AG04450 (cell line): ENCODE measurements around the gene CACNA1C. TPM values are rescaled to one million over a fixed set of nuclear protein-coding genes. Genes with fewer than 3 reads are reported as not detected.

Source experiments
- CTCF ChIA-PET: fragments of 300-600, 350-600 bp; formaldehyde crosslinking; extraction: SDS; loops from one replicate; lab custom pipeline; 2022; ENCODE audit warnings: antibody characterized with exemption, inconsistent platforms; lab: Charles Lee
- POLR2A ChIA-PET: fragments of 350-600 bp; formaldehyde crosslinking; extraction: SDS; loops from one replicate; lab custom pipeline; 2021; ENCODE audit warnings: antibody characterized with exemption, inconsistent platforms; lab: Yijun Ruan, JAX
- DNase-seq: peaks from one replicate; pipeline ENCODE4 v3.0.0-alpha.2; 2011; ENCODE audit warnings: low read depth, low spot score
- H3K27ac ChIP-seq: one replicate; pipeline ENCODE4 v1.5.1; 2012; ENCODE audit warnings: low read depth, low read length, control low read depth
- H3K27me3 ChIP-seq: one replicate; pipeline ENCODE4 v1.6.0; 2012; ENCODE audit warnings: low read length; ENCODE audit not compliant: control insufficient read depth, insufficient read depth
- H3K4me3 ChIP-seq: 2 replicates; pipeline ENCODE4 v1.5.1; 2011; ENCODE audit warnings: mild to moderate bottlenecking, low read depth, low read length, control low read depth
- H3K9me3 ChIP-seq: 2 replicates; pipeline ENCODE4 v1.5.1; 2012; ENCODE audit warnings: low read length; ENCODE audit not compliant: control insufficient read depth, insufficient read depth
- CTCF ChIP-seq: IDR thresholded peaks from 2 replicates; pipeline ENCODE4 v1.5.1; 2011; ENCODE audit warnings: low read depth, low read length, control low read depth, inconsistent platforms
- polyA plus RNA-seq: library from polyadenylated mRNA; depleted of rRNA; stranded (reverse); fragments of >200 nt; gene quantifications from 2 replicates; pipeline ENCODE4 v1.2.3, GENCODE V29; 2011

The CACNA1C gene
- polyA plus RNA-seq, 1 experiment: 5.9 TPM

GRCh38 chr12:2686280-2686646 is 633.5 kb downstream of the CACNA1C start:
- POLR2A ChIA-PET: no interaction called here
- H3K27ac ChIP-seq: no peak overlapping the region
- TF ChIP-seq CTCF: no peak
- no peak for DNase-seq
- no peak overlapping the region for H3K4me3 ChIP-seq
- CTCF ChIA-PET: no interaction called here
- H3K9me3 ChIP-seq: no peaks in the 10 kb centered on the region; the same call in 1 of the 2 replicates
- no peaks in the 10 kb centered on the region for H3K27me3 ChIP-seq

- no peaks in the 10 kb centered on the region; the same call in 1 of the 2 replicates for H3K9me3 ChIP-seq
- ChIA-PET POLR2A (no interaction called here), CTCF (no interaction called here)
- DNase-seq: no peak
- H3K27me3 ChIP-seq: no peaks in the 10 kb centered on the region
- TF ChIP-seq CTCF: no peak
- H3K4me3 ChIP-seq: no peak overlapping the region
- H3K27ac ChIP-seq: no peak overlapping the region
These were observed 634.3 kb downstream of the CACNA1C start for GRCh38 chr12:2687058-2687457.

GRCh38 chr12:2687726-2688125 is 634.9 kb downstream of the CACNA1C start:
- H3K9me3 ChIP-seq: no peaks in the 10 kb centered on the region; the same call in 1 of the 2 replicates
- ChIA-PET POLR2A (no interaction called here), CTCF (no interaction called here)
- no peak for TF ChIP-seq CTCF
- no peaks in the 10 kb centered on the region for H3K27me3 ChIP-seq
- no peak overlapping the region for H3K4me3 ChIP-seq
- no peak overlapping the region for H3K27ac ChIP-seq
- DNase-seq: no peak

- Histone ChIP-seq H3K4me3 (no peak overlapping the region), H3K27ac (no peak overlapping the region), H3K9me3 (no peaks in the 10 kb centered on the region; the same call in 1 of the 2 replicates), H3K27me3 (peaks cover 4% of the 10 kb centered on the region)
- no peak for TF ChIP-seq CTCF
- CTCF ChIA-PET: no interaction called here
- DNase-seq: no peak
- POLR2A ChIA-PET: no interaction called here
These were observed 635.7 kb downstream of the CACNA1C start for GRCh38 chr12:2688381-2688931.

GRCh38 chr12:2689393-2689792 is 636.6 kb downstream of the CACNA1C start:
- no peak for DNase-seq
- Histone ChIP-seq H3K4me3 (no peak overlapping the region), H3K9me3 (no peaks in the 10 kb centered on the region; the same call in 1 of the 2 replicates), H3K27me3 (peaks cover 4% of the 10 kb centered on the region), H3K27ac (no peak overlapping the region)
- TF ChIP-seq CTCF: no peak
- ChIA-PET POLR2A (no interaction called here), CTCF (no interaction called here)
